Stimulated activated CD4-positive, alpha-beta T cell treated with anti-CD3 and anti-CD28 coated beads, TNF-alpha, amount 100 ng/mL, for 24 hours (primary cell): ENCODE data around the gene DUSP2.

ENCODE experiments used
- DNase-seq, 3 experiments: peaks; one replicate each; pipeline ENCODE4 v3.0.0-alpha.2; 2020; ENCODE audit warnings: low read depth in 3 of 3

Gene DUSP2, protein sequence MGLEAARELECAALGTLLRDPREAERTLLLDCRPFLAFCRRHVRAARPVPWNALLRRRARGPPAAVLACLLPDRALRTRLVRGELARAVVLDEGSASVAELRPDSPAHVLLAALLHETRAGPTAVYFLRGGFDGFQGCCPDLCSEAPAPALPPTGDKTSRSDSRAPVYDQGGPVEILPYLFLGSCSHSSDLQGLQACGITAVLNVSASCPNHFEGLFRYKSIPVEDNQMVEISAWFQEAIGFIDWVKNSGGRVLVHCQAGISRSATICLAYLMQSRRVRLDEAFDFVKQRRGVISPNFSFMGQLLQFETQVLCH

DNA sequence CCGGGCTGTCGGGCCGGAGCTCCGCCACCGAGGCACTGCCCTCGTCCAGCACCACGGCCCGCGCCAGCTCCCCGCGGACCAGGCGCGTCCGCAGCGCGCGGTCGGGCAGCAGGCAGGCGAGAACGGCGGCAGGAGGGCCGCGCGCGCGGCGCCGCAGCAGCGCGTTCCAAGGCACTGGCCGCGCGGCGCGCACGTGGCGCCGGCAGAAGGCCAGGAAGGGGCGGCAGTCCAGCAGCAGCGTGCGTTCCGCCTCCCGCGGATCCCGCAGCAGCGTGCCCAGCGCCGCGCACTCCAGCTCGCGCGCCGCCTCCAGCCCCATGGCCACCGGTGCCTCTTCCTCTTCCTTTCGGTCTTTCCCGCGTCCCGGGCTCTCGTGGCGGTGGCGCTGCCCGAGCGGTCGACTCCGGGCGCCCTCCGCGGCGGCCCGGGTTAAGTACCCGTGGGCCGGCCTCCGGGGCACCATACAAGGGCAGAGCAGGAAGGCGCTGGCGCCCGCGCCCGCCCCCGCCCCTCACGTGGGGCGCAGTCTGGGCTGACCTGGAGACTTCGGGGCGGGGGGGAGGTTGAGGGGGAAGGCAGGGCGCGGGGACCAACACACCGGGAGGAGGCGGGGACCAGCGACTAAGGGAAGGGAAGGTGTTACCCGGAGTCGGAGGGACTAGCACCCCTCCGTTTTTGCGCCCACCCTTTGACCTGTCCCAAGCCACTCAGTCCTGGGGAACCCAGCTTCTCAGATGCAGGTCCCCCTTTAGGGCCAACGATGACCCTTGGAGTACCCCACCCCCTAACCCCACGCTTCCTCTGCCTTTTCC lies at the start of gene DUSP2:
TSS of gene DUSP2 (minus strand) at position 405 of the 812 bp plus-strand sequence. CDS start at position 319, 86 bp downstream.
- peak; percentile 83 to 93 (median 86) for DNase-seq

DNA sequence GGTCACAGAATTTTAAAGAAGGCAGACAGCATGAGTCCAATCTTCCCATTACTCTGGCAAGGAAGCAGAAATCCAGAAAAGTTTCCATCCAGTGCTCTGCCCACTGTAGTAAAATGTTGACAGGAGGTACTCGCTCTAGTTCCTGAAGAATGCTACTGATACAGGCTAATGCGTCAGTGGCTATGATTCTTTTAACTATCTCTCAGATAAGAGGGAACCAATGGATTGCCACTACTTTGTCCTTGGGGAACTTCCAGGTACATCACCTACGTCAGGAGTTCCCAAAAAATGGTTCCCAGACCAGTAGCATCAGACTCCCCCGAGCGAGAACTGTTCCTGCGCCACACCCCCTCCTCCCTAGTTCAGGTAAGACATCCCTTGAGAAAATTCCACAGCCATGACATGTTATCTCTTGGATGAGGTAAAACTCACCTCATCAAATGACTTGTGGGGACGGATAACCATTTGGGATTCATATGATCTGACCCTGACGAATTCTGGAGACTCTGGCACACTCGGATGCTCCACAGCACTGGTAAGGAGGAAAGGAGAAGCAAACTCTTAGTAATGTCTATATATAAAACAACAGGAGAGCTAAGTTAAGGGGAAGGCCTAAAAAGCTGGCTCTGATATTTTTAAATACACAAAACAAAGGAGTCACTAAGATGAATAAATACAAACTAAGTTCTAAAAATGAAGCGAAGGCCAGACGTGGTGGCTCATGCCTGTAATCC lies 46.9 kb upstream of the DUSP2 start:
- no peak for DNase-seq

DNA sequence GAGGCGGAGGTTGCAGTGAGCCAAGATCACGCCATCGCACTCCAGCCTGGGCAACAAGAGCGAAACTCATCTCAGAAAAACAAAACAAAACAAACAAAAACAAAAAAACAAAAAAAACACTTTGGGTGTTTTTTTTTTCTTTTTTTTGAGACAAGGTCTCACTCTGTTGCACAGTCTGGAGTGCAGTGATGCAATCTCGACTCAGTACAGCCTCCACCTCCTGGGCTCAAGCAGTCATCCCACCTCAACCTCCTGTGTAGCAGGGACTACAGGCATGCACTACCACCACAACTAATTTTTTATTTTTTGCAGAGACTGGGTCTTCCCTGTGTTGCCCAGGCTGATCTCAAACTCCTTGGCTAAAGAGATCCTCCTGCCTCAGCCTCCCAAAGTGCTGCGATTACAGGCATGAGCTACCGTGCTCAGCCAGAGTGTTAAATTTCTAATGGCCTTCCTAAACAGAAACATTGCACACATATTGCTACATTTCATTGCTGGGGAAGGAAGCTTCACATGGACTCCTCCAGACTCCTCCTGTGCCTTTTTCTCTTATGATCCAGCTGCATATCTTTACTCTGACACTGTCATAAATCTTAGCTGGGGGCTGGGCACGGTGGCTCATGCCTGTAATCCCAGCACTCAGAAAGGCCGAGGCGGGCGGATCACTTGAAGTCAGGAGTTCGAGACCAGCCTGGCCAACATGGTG lies 43.7 kb upstream of the DUSP2 start:
- DNase-seq = no peak

DNA sequence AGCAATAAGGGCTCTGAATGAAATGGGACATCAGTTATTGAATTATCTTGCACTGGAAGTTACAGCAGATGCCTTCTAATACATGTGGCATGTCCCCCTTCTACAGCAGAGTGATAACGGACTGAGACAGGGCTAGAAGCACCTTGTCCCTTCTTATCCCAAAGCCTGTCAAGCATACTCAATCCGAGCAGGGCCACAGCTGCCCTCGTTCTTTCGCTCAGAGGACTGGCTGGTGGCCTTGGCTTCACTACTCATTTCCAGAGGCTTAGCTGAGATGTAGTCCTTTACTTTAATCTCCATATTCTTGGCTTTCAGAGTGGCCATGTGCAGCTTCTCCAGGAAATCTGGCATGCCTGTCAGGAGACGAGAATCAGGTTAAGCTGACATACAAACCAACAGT lies 41.3 kb upstream of the DUSP2 start:
- no peak for DNase-seq

DNA sequence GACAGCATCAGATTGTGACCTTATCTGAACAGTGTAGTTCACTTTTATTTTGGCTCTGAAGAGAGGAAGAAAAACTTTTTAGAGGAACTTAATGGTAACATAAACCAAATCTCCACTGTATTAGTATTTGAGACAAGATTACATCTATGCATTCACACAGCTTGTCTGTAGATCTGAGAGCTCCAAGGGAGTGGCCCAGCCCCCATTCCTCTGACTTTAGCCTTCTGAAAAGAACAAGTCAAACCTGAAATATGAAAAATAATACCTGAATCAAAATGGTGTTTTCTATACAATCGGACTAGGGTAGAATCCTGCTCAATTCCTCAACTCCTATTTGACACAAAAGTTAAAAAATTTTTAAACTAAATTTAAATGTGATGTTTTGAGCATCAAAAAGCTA lies 40.3 kb upstream of the DUSP2 start:
- no peak for DNase-seq

DNA sequence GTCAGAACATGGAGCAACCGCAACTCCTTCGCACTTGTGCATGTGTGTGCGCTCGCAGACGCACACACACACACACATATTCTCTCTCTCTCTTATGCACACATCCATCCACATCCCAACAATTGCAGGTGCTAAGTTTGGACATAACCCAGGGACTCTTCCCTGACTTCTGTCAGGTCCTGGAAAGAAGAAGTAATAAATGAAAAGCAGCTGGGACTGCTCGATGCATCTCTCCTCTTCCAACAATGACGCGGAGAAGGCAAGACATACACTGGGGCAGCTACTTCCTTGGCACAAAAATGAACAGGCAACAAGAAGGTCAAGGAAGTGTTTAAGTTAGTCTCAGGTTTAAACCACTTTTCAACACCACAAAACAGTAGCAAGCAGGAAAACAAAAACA lies 39.7 kb upstream of the DUSP2 start:
- DNase-seq = no peak

DNA sequence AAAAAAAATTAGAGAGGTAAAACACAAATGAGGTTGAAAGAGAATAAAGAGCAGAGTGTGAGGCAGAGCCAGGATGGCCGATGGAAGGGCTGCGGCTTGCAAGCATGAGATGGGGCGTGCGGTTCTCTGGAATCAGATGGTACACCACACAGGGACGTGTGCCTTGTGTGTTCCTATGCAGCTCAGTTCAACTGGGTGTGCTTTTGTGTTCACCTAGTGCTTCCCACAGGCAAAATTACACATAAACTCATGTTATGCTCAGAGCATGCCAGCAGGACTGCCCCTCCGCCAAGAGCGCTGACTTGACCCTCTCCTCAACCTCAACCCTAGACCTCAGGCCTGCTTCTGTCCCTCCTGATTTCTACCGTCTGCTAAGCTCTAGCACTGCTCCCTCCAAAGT lies 38.9 kb upstream of the DUSP2 start:
- DNase-seq = no peak

DNA sequence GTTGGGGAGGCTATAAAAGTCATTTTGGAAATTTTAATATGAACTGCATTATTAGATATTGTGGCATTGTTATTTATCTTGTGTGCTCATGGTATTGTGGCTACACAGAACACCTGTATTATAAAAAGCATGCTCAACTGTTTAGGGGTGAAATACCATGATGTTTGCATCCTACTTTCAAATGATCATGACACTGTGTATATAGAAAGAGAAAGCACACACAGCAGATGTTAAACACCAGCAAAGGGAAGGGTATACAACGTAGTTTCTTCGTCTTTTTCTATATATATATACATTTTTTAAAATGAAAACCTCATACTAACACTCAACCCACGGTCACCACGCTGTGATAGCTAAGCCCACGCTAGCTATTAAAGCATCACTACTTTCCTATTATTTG lies 36.3 kb upstream of the DUSP2 start:
- no peak for DNase-seq

DNA sequence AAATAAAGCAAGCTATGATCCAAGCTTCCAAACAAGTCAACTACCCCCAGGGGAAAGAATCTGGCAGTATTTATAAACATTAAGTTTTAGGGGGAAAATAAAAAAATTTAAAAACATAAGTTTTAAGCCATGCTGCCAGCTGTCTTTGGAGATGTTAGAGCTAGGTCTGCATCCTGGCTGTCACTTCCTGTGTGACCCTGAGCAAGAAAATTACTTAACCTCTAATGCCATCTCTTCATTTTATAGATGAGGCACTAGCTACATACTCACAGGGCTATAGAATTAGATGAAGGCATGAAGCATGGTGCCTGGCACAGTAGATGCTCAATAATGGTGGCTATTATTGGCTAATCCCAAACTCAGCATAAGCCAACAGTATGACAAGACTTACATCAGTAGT lies 35.3 kb upstream of the DUSP2 start:
- no peak for DNase-seq

DNA sequence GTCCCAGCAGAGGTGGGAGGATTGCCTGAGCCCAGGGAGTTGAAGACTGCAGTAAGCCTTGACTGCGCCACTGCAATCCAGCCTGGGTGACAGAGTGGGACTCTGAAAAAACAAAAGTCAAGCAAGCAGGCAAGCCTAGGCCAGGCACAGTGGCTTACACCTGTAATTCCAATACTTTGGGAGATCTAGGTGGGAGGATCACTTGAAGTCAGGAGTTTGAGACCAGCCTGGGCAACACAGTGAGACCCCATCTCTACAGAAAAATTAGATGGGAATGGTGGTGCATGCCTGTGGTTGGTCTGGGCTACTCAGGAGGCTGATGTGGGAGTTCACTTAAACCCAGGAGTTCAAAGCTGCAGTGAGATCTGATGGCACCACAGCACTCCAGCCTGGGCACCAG lies 34.8 kb upstream of the DUSP2 start:
- no peak for DNase-seq

DNA sequence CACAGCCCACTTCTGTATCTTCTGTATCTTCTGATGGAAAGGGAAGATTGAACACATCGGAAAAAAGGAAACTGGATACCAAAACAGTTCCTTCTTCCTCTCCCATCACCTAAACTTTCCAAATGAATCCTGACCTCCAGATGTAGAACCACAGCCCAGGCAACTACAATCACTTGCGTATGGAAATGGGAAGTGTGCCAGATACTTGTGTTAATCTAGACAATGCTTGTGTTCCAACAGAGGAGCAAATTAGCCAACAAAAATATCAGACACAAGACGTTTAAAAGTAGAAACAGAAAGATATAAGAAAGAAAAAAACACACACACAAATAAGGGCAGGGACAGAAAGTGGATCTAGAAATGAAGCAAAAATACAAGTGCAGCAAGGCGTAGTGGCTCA lies 31.4 kb upstream of the DUSP2 start:
- DNase-seq = no peak

DNA sequence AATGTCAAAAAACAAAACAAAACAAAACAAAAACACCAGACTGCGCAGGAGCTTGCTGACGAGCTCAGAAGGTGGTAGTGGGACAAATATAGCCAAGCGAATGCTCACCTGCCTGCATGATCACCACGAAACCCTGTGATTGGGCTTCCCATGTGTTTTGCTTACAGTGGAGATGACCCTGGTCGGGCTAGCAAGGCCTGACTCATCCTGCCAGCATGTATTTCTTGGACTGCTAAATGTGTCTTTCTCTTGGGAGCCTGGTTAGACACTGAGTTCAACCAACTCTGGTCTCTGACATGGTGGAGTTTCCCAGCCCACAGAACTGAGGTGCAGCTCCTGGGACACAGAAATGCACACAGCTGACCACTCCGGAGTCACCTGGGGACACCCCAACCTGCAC lies 30.7 kb upstream of the DUSP2 start:
- DNase-seq = no peak

DNA sequence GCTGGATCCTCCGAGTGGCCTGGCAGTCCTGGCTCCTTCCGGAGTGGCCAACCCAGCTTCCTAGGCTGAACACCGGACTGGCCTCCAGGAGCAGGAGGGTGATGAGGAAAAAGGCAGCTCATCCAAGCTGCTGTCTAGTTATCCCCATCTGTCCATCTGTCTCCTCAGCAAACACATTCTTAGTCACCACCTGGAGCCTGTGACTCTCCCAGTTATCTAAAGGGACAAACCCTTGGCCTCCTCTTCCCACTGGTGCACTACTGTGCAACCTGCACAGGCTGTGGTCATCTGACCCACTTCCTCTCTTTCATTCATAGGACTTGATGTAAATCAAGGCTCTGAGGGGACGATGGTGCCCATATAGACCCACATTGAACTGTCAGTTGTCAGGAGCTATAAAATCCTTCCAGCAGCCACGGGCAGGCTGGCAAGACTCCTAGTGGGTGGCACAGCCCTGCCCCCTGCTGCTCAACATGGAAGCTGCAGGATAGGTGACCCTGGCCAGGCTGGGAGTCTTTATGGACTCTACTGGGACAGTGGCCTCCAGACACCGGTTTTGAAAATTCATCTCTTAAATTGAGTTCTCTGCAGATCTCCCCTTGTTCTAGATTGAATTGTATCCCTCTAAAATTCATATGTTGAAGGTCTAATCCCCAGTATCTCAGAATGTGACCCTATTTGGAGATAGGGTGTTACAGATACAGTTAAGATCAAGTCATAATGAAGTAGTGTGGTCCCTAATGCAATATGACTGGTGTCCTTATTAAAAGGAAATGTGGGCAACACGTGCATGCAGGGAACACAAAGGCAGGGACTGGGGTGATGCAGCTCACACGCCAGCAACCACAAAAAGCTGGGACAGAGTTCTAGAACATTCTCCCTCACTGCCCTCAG lies 29.3 kb upstream of the DUSP2 start:
- DNase-seq = peak; percentile 69 to 83 (median 77)

DNA sequence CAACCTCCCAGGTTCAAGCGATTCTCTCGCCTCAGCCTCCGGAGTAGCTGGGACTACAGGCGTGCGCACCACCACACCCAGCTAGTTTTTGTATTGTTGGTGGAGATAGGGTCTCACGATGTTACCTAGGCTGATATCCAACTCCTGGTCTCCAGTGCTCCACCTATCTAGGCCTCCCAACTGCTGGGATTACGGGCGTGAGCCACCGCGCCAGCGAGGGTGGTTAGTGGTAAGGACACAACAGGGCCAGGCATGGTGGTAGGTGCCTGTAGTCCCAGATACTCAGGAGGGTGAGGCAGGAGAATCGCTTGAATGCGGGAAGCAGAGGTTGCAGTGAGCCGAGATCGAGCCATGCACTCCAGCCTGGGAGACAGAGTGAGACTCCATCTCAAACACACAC lies 26.6 kb upstream of the DUSP2 start:
- no peak for DNase-seq

DNA sequence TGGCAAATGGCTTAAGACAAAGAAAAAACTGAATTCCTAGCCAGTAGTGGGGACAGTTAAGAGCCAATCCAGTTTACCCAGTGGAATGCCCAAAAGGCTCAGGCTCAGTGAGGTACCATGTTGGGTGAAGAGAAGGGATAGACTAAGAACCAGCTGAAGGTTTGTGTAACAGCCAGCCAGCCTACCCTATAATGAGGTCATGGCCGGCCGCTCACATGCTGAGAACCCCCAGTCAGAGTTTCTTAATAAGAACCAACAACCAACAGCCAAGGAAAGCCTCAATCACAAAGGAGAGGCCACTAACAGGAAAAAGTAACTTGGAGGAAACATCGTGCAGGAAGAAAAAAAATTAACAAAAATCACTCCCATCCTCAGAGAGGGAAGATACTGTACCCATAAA lies 25.4 kb upstream of the DUSP2 start:
- DNase-seq = no peak

DNA sequence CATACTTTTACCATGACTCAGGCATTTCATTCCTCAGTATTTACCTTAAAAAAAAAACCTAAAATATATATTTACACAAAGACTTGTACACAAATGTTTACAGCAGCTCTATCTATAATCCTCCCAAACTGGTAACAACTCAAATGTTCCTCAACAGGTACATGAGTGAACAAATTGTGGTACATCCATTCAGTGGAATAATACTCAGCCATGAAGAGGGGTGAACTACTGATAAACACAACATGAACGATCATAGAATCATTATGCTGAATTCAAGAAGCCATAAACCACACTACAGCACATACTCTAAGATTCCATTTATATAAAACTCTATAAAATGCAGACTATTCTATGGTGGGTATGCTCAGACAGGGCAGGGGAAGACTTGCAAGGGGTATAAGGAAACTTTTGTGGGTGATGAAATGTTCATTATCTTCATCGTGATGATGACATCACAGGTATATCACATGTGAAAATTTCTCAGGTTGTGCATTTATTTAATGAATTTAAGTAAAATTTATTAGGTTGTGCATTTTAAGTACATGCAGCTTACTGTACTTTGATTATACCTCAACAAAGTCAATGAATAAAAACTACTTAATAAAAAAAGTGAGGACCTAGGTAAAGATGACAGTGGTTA lies 24.7 kb upstream of the DUSP2 start:
- DNase-seq = no peak

DNA sequence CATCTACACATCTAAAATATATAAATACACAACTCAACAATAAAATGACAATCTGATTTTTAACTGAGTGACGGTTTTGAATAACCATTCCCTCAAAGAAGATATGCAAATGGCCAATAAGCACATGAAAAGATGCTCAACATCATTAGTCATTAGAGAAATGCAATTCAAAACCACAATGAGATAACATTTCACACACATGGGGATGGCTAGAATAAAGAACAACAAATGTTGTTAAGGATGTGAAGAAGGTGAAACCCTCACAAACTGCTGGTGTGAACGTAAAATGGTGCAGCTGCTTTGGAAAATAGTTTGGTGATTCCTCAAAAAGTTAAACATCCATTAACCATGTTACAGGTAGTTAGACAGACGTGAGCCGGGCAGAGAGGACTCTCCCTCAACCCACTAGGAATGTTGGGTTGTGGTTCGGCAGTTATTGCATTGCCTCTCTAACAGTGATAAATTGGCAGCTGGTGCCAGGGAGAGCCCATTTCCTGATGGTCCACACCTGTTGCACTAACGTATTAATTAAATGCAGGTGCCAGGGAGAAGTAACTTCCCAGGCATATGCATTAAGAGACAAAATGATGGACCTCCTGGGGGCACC lies 22.3 kb upstream of the DUSP2 start:
- DNase-seq = no peak

DNA sequence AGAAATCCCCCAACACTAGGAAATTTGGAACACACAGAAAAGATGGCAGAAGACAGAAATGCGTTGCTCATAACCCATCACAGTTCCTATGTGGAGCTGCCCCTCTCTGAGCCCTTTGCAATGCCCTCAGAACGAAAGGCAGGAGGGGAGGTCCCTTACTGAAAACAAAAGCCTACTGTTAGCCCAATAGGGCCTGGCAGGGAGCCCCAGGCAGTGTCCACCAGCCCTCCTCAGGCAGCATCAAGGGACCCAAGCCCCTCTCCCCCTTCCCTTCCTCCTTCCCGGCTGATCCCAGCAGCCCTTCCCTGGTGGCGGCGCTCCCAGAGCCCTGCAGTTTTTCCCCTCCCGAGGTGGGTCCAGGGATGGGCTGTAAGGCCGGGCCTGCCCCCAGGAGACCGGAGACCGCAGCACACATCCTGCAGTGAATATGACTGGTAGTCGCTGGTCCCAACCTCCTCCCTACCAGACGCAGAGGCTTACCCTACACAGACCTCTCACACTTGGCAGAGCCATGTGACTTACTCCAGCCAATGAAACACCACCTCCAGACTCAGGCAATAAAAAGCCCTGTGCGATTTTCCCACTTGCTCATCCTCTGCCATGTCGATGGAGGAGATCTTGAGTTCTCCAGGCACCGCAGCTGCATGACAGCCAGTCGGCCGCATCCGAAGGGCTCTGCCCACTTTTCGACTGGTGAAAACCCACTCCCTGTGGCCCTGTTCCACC lies 19.4 kb upstream of the DUSP2 start:
- peak in 1 of 3 experiments; percentile 71 for DNase-seq

DNA sequence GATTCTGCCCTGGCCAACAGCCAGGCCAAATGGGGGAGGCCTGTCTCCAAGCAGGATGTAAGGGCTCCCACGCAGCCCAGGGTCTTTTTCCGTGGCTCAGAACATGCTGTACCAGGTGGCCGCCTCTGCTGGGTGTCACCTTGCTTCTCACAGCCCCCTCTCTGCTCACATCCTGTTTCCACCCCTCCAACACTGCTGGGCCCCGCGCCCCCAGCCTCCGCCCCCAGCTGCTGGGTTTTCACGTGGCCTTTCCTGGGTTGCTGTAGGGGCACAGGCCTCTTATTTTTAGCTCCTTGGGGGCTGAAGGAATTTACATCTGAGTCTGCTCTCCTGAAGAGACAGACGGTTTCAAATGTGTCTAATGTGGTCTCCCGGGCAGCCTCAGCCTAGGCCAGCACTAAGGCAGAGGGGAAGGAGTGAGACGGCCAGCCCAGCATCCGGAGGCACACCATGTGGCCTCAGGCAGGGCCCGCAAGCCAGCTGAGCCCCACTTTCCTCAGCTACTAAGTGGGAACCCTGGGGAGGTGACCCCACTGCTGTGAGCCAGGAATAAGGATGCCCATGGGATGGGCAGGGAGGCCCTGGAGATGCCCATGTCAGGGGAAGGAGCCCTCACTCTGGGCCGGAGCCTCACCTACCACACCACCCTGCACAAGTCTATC lies 18.7 kb upstream of the DUSP2 start:
- peak in 1 of 3 experiments; percentile 90 for DNase-seq
